ENCODE measurements around the gene FN1. TPM values are rescaled to one million over a fixed set of nuclear protein-coding genes. Genes with fewer than 3 reads are reported as not detected.
A peak's percentile ranks its signal among the peaks of the same experiment; 100 is the strongest.

The FN1 gene
- total RNA-seq, 1 experiment from 2014 or later = 564 TPM

DNA sequence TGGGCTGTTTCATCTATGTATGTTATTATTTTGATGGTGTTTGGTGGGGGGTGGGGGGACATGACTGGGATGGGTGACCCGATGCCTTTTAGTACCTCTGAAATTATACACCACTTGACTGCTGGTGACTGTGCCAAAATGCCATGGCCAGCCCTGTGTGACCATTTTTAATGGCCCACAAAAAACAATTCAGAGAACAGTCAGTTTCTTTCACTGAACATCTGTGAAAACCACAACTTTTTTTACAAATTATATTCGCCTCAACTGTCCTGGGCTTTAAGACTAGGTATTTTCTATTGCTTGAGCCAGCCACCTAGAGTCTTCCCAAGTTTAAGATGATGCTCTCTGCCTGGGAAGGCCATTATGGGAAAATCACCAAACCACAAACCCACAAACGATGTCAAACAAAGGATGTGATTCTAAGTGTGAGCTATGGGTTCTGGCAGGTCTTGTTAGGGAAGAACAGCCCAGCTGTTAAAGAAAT is 33.9 kb downstream of the FN1 start:
- H3K4me3 Mint-ChIP-seq (ENCODE audit: unreplicated experiment) = no peak overlapping the region
- peaks cover 24% of the 10 kb centered on the region for H3K36me3 Mint-ChIP-seq (ENCODE audit: insufficient read depth, unreplicated experiment)
- TF ChIP-seq, protein P1, sequence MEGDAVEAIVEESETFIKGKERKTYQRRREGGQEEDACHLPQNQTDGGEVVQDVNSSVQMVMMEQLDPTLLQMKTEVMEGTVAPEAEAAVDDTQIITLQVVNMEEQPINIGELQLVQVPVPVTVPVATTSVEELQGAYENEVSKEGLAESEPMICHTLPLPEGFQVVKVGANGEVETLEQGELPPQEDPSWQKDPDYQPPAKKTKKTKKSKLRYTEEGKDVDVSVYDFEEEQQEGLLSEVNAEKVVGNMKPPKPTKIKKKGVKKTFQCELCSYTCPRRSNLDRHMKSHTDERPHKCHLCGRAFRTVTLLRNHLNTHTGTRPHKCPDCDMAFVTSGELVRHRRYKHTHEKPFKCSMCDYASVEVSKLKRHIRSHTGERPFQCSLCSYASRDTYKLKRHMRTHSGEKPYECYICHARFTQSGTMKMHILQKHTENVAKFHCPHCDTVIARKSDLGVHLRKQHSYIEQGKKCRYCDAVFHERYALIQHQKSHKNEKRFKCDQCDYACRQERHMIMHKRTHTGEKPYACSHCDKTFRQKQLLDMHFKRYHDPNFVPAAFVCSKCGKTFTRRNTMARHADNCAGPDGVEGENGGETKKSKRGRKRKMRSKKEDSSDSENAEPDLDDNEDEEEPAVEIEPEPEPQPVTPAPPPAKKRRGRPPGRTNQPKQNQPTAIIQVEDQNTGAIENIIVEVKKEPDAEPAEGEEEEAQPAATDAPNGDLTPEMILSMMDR (IDR thresholded peaks at IDR 0.05; ENCODE audit: unreplicated experiment) = no peak
- POLR2A ChIA-PET = interaction anchor here (1.1 kb wide), 1 partner anchor 9 kb away, joined by 3 read pairs; no protein-coding TSS in a partner anchor
- intact Hi-C loops (cut with micrococcal nuclease) = no loop called here
- H3K27me3 Mint-ChIP-seq (ENCODE audit: insufficient read depth, unreplicated experiment) = no peaks in the 10 kb centered on the region
- peak; percentile 71 for DNase-seq (ENCODE audit: unreplicated experiment)
- H3K4me1 Mint-ChIP-seq (ENCODE audit: insufficient read depth, unreplicated experiment) = peaks cover 3% of the 10 kb centered on the region
- no peak overlapping the region for H3K27ac Mint-ChIP-seq (ENCODE audit: low read depth, unreplicated experiment)
- CTCF ChIA-PET = no interaction called here
- no peaks in the 10 kb centered on the region for H3K9me3 Mint-ChIP-seq (ENCODE audit: unreplicated experiment)
- no TSS peak for BruUV-seq (replicated peaks)

DNA sequence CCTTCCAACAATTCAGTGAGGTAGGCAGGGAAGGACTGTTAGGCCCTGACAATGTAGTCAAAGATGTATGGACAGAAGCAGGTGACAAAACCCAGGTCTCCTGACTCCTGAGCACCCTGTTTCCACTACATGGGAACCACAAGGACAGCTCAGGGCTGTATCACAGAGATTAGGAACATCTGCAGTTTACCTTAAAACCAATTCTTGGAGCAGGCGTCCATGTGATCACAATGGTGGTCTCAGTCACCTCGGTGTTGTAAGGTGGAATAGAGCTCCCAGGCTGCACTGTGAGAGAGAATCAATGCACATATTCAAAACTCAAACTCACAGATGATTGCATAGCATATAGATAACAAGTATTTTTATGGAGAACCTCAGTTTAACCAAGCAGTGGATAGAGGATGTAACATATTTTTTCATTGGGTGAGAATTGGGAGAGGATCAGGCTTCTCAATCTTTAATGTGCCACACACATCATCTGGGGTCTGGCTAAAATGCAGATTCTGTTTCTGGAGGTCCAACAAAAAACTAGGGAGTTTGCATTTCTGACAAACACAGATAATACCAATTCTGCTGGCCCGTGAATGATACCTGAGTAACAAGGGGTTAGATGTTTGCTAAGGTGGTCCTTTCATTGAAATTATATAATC is 36.7 kb downstream of the FN1 start:
- Mint-ChIP-seq H3K4me3 (ENCODE audit: unreplicated experiment) (no peak overlapping the region), H3K4me1 (ENCODE audit: insufficient read depth, unreplicated experiment) (peaks cover 7% of the 10 kb centered on the region), H3K27me3 (ENCODE audit: insufficient read depth, unreplicated experiment) (no peaks in the 10 kb centered on the region), H3K36me3 (ENCODE audit: insufficient read depth, unreplicated experiment) (peaks cover 26% of the 10 kb centered on the region), H3K9me3 (ENCODE audit: unreplicated experiment) (no peaks in the 10 kb centered on the region), H3K27ac (ENCODE audit: low read depth, unreplicated experiment) (no peak overlapping the region)
- ChIA-PET POLR2A (no interaction called here), CTCF (interaction anchor here (0.5 to 1.1 kb wide), 2 partner anchors 9 to 292 kb away, joined by 3 to 4 read pairs; no protein-coding TSS in a partner anchor)
- TF ChIP-seq, protein P1 (IDR thresholded peaks at IDR 0.05; ENCODE audit: unreplicated experiment) = no peak
- DNase-seq (ENCODE audit: unreplicated experiment) = no peak
- BruUV-seq (replicated peaks) = no TSS peak
- intact Hi-C loops (cut with micrococcal nuclease) = loop anchor here (5.0 kb wide), 1 partner anchor 523 kb away; no protein-coding TSS in a partner anchor

DNA sequence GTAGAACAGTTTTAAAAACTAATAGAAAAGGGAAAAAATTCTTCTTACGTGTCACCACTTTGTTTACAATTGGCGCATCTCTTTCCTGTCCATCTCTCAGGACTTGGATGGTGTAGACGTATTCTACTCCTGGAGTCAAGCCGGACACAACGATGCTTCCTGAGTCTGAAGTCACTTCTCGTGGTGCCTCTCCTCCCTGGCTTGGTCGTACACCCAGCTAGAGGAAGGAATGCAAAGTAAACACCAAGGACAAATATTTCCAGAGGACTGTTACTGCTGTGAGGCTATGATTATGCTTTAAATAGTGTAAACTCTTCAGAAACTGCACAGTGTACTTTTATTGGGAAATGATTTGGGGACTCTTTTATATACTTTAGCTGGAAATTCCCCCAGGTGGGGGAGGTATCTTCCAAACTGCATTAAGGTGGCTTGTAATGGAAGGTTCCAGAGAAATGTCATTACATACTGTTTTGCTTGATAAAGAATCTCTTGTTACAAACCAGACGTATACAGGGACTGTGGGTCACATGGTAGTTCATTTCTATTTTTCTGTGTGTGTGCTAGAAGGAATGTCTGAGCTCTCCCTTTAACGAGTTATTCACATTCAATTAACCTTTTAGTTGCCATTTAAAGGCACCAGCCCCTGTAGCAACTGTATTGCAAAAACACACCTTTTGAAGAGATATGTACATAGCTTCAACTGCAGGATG is 38.1 kb downstream of the FN1 start:
- ChIA-PET CTCF (interaction anchor here (0.6 to 0.7 kb wide), 3 partner anchors 42 to 517 kb away, joined by 3 to 4 read pairs (median 3); no protein-coding TSS in a partner anchor), POLR2A (interaction anchor here (0.7 to 1.7 kb wide), 3 partner anchors 13 to 210 kb away, joined by 3 to 5 read pairs (median 4); no protein-coding TSS in a partner anchor)
- Mint-ChIP-seq H3K27me3 (ENCODE audit: insufficient read depth, unreplicated experiment) (no peaks in the 10 kb centered on the region), H3K27ac (ENCODE audit: low read depth, unreplicated experiment) (peak overlapping the region; percentile 19), H3K36me3 (ENCODE audit: insufficient read depth, unreplicated experiment) (peaks cover 32% of the 10 kb centered on the region), H3K4me3 (ENCODE audit: unreplicated experiment) (no peak overlapping the region), H3K9me3 (ENCODE audit: unreplicated experiment) (no peaks in the 10 kb centered on the region), H3K4me1 (ENCODE audit: insufficient read depth, unreplicated experiment) (peaks cover 7% of the 10 kb centered on the region)
- TF ChIP-seq, protein P1 (IDR thresholded peaks at IDR 0.05; ENCODE audit: unreplicated experiment) = no peak
- no peak for DNase-seq (ENCODE audit: unreplicated experiment)
- intact Hi-C loops (cut with micrococcal nuclease) = loop anchor here (5.0 kb wide), 1 partner anchor 525 kb away; no protein-coding TSS in a partner anchor
- BruUV-seq (replicated peaks) = no TSS peak
